H9 (cell line): ENCODE results near the gene SKAP1. TPM values are rescaled to one million over a fixed set of nuclear protein-coding genes. Genes with fewer than 3 reads are reported as not detected.

Experiments
- DNase-seq: peaks from one replicate; pipeline ENCODE4 v3.0.0-alpha.2; 2017
- H2AFZ ChIP-seq: one replicate; pipeline ENCODE4 v1.6.1; 2013; ENCODE audit warnings: mild to moderate bottlenecking, low read length, control low read depth, moderate library complexity
- H2AK5ac ChIP-seq: 2 replicates; pipeline ENCODE4 v1.6.1; 2013; ENCODE audit warnings: low read length, control low read depth, mixed read lengths; ENCODE audit not compliant: insufficient read length
- H2BK120ac ChIP-seq: one replicate; pipeline ENCODE4 v1.6.1; 2013; ENCODE audit warnings: low read depth, mild to moderate bottlenecking, low read length, control low read depth, inconsistent platforms; ENCODE audit not compliant: poor library complexity, severe bottlenecking
- H2BK12ac ChIP-seq: 2 replicates; pipeline ENCODE4 v1.6.1; 2013; ENCODE audit warnings: low read length, control low read depth, mixed read lengths, low read depth; ENCODE audit not compliant: insufficient read length
- H2BK15ac ChIP-seq: 2 replicates; pipeline ENCODE4 v1.6.1; 2013; ENCODE audit warnings: low read depth, low read length, control low read depth
- H2BK20ac ChIP-seq: one replicate; pipeline ENCODE4 v1.6.1; 2013; ENCODE audit warnings: low read depth, mild to moderate bottlenecking, low read length, control low read depth, inconsistent platforms; ENCODE audit not compliant: poor library complexity, severe bottlenecking
- H2BK5ac ChIP-seq: 2 replicates; pipeline ENCODE4 v1.6.1; 2013; ENCODE audit warnings: low read length, control low read depth, mixed read lengths; ENCODE audit not compliant: insufficient read length
- H3K14ac ChIP-seq: 2 replicates; pipeline ENCODE4 v1.6.1; 2013; ENCODE audit warnings: low read length, control low read depth; ENCODE audit not compliant: insufficient read depth
- H3K18ac ChIP-seq: 2 replicates; pipeline ENCODE4 v1.6.1; 2013; ENCODE audit warnings: low read depth, mild to moderate bottlenecking, mixed read lengths, low read length, control low read depth; ENCODE audit not compliant: insufficient read length
- H3K23ac ChIP-seq: 2 replicates; pipeline ENCODE4 v1.6.1; 2013; ENCODE audit warnings: low read length, control low read depth, mixed read lengths, low read depth; ENCODE audit not compliant: insufficient read length
- H3K23me2 ChIP-seq: 2 replicates; pipeline ENCODE4 v1.6.1; 2013; ENCODE audit warnings: low read depth, mild to moderate bottlenecking, mixed read lengths, low read length, control low read depth; ENCODE audit not compliant: insufficient read length, poor library complexity, severe bottlenecking
- H3K27ac ChIP-seq: 2 replicates; pipeline ENCODE4 v1.5.1; 2013; ENCODE audit warnings: low read length, control low read depth, mixed read lengths, low read depth; ENCODE audit not compliant: insufficient read length
- H3K27me3 ChIP-seq: 2 replicates; pipeline ENCODE4 v1.6.1; 2013; ENCODE audit warnings: low read length, control low read depth, inconsistent platforms; ENCODE audit not compliant: insufficient read depth
- H3K4ac ChIP-seq: 2 replicates; pipeline ENCODE4 v1.6.1; 2013; ENCODE audit warnings: low read depth, mild to moderate bottlenecking, control low read depth, inconsistent platforms, low read length, moderate library complexity
- H3K4me1 ChIP-seq: 2 replicates; pipeline ENCODE4 v1.6.1; 2013; ENCODE audit warnings: low read length, control low read depth, inconsistent platforms; ENCODE audit not compliant: insufficient read depth
- H3K4me2 ChIP-seq: 2 replicates; pipeline ENCODE4 v1.6.1; 2013; ENCODE audit warnings: low read length, control low read depth, mixed read lengths; ENCODE audit not compliant: insufficient read length, insufficient read depth
- H3K56ac ChIP-seq: 2 replicates; pipeline ENCODE4 v1.6.1; 2013; ENCODE audit warnings: low read depth, mild to moderate bottlenecking, mixed read lengths, low read length, control low read depth; ENCODE audit not compliant: insufficient read length
- H3K79me1 ChIP-seq: 2 replicates; pipeline ENCODE4 v1.6.1; 2013; ENCODE audit warnings: low read depth, mild to moderate bottlenecking, moderate library complexity, low read length, control low read depth, inconsistent platforms; ENCODE audit not compliant: insufficient read depth, poor library complexity, severe bottlenecking
- H3K79me2 ChIP-seq: 2 replicates; pipeline ENCODE4 v1.6.1; 2013; ENCODE audit warnings: low read length, control low read depth, inconsistent platforms; ENCODE audit not compliant: insufficient read depth
- H3K9ac ChIP-seq: 2 replicates; pipeline ENCODE4 v1.6.1; 2013; ENCODE audit warnings: low read length, control low read depth, mixed read lengths; ENCODE audit not compliant: insufficient read length; ENCODE audit errors: extremely low read depth
- H3K9me3 ChIP-seq: one replicate; pipeline ENCODE4 v1.6.1; 2013; ENCODE audit warnings: low read depth, low read length, inconsistent platforms; ENCODE audit not compliant: control insufficient read depth
- H3T11ph ChIP-seq: one replicate; pipeline ENCODE4 v1.6.1; 2013; ENCODE audit warnings: mild to moderate bottlenecking, low read length, control low read depth, inconsistent platforms
- H4K20me1 ChIP-seq: one replicate; pipeline ENCODE4 v1.6.1; 2013; ENCODE audit not compliant: control insufficient read depth, insufficient read length, insufficient read depth
- H4K5ac ChIP-seq: 2 replicates; pipeline ENCODE4 v1.6.1; 2013; ENCODE audit warnings: low read depth, mild to moderate bottlenecking, mixed read lengths, low read length, control low read depth; ENCODE audit not compliant: insufficient read length
- H4K8ac ChIP-seq: replicated peaks from 2 replicates; pipeline ENCODE4 v1.6.1; 2013; ENCODE audit warnings: low read length, control low read depth, mixed read lengths, low read depth; ENCODE audit not compliant: insufficient read length
- H4K91ac ChIP-seq: 2 replicates; pipeline ENCODE4 v1.6.1; 2013; ENCODE audit warnings: low read depth, mild to moderate bottlenecking, moderate library complexity, mixed read lengths, low read length, control low read depth; ENCODE audit not compliant: insufficient read length
- H3K27ac Mint-ChIP-seq, 3 experiments: 2 replicates in 2 of 3; 3 replicates in 1 of 3; pipeline ENCODE4 v1.8.0; 2020 to 2021; ENCODE audit warnings: mixed read lengths in 3 of 3, mild to moderate bottlenecking in 1 of 3, moderate library complexity in 1 of 3
- H3K27me3 Mint-ChIP-seq: 2 replicates; pipeline ENCODE4 v1.8.0; 2021; ENCODE audit warnings: low read depth, mild to moderate bottlenecking, moderate library complexity, mixed read lengths
- H3K36me3 Mint-ChIP-seq, 3 experiments: 2 replicates in 2 of 3; 3 replicates in 1 of 3; pipeline ENCODE4 v1.8.0; 2020 to 2021; ENCODE audit warnings: low read depth in 3 of 3, mixed read lengths in 3 of 3; ENCODE audit not compliant: insufficient read depth in 1 of 3
- H3K4me1 Mint-ChIP-seq, 2 experiments: 2 replicates each; pipeline ENCODE4 v1.8.0; 2020; ENCODE audit warnings: mixed read lengths in 2 of 2
- H3K4me3 Mint-ChIP-seq, 2 experiments: 2 replicates in 1 of 2; 3 replicates in 1 of 2; pipeline ENCODE4 v1.8.0; 2020 to 2021; ENCODE audit warnings: mild to moderate bottlenecking in 2 of 2, mixed read lengths in 2 of 2, moderate library complexity in 1 of 2
- H3K9me3 Mint-ChIP-seq, 2 experiments: 2 replicates in 1 of 2; 3 replicates in 1 of 2; pipeline ENCODE4 v1.8.0; 2020; ENCODE audit warnings: mild to moderate bottlenecking in 2 of 2, mixed read lengths in 2 of 2, moderate library complexity in 1 of 2
- WGBS: extraction: QIAGEN DNeasy Blood & Tissue Kit; methylation state at CpG from one replicate; pipeline ENCODE4 v1.1.7; 2013; ENCODE audit warnings: missing lambda C conversion rate, low lambda C conversion rate, mixed read lengths; ENCODE audit not compliant: insufficient read length; ENCODE audit errors: extremely low coverage; 5-methylcytosine and 5-hydroxymethylcytosine counted together
- total RNA-seq: library from RNA; stranded (reverse); gene quantifications from 2 replicates; pipeline ENCODE4 v1.2.1, GENCODE V29; 2021
- TF ChIP-seq, protein P1 (sequence below): fragments of 200-600 bp; sonication (generic); conservative IDR thresholded peaks from 3 replicates; pipeline ENCODE4 v1.8.0; 2021; ENCODE audit warnings: antibody characterized with exemption, mild to moderate bottlenecking

SKAP1 gene
- total RNA-seq, 1 experiment from 2014 or later = not detected

GRCh38 chr17:48113201-48113676, 316.8 kb downstream of the SKAP1 start:
- Histone ChIP-seq H3K27ac (no peak overlapping the region), H3K23me2 (peaks cover 3% of the 10 kb centered on the region), H3K4ac (no peak overlapping the region), H3K27me3 (no peaks in the 10 kb centered on the region), H2AFZ (no peak overlapping the region), H3K79me1 (peaks cover 4% of the 10 kb centered on the region), H3K14ac (no peak overlapping the region), H3K23ac (no peak overlapping the region), H2BK15ac (no peak overlapping the region), H3K18ac (no peak overlapping the region), H2BK20ac (no peak overlapping the region), H3K56ac (no peak overlapping the region), H4K20me1 (no peaks in the 10 kb centered on the region), H4K8ac (no peak overlapping the region), H3K4me1 (peaks cover 4% of the 10 kb centered on the region; the same call in 1 of the 2 replicates), H4K5ac (no peak overlapping the region), H3T11ph (no peak overlapping the region), H3K9ac (no peak overlapping the region), H3K9me3 (no peaks in the 10 kb centered on the region), H2BK5ac (no peak overlapping the region), H2AK5ac (no peak overlapping the region), H4K91ac (no peak overlapping the region), H2BK12ac (no peak overlapping the region), H2BK120ac (no peak overlapping the region), H3K4me2 (no peak overlapping the region), H3K79me2 (peaks cover 8% of the 10 kb centered on the region; the same call in 1 of the 2 replicates)
- WGBS = no CpG with 5 or more reads among the region's 5 CpGs
- Mint-ChIP-seq H3K4me3 (no peak overlapping the region), H3K27ac (no peak overlapping the region), H3K36me3 (peaks cover 8 to 36% (median 34%) of the 10 kb centered on the region in 3 experiments; a peak in 6 of 7 replicates), H3K27me3 (no peaks in the 10 kb centered on the region), H3K9me3 (no peaks in the 10 kb centered on the region), H3K4me1 (peaks cover 7 to 8% of the 10 kb centered on the region in 2 experiments)
- TF ChIP-seq, protein P1, sequence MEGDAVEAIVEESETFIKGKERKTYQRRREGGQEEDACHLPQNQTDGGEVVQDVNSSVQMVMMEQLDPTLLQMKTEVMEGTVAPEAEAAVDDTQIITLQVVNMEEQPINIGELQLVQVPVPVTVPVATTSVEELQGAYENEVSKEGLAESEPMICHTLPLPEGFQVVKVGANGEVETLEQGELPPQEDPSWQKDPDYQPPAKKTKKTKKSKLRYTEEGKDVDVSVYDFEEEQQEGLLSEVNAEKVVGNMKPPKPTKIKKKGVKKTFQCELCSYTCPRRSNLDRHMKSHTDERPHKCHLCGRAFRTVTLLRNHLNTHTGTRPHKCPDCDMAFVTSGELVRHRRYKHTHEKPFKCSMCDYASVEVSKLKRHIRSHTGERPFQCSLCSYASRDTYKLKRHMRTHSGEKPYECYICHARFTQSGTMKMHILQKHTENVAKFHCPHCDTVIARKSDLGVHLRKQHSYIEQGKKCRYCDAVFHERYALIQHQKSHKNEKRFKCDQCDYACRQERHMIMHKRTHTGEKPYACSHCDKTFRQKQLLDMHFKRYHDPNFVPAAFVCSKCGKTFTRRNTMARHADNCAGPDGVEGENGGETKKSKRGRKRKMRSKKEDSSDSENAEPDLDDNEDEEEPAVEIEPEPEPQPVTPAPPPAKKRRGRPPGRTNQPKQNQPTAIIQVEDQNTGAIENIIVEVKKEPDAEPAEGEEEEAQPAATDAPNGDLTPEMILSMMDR = no peak
- no peak for DNase-seq
